Ascending aorta (tissue), 2 donors: Measurements from ENCODE around the gene TNPO2. TPM values are rescaled to one million over a fixed set of nuclear protein-coding genes. Genes with fewer than 3 reads are reported as not detected.

Source experiments
- DNase-seq, 2 donors: peaks; one replicate each; pipeline ENCODE4 v3.0.0-alpha.2; 2019; ENCODE audit warnings: low spot score in 2 of 2
- H3K27ac ChIP-seq, 2 donors: fragments of 200-600 bp; sonication (generic); one replicate each; pipeline ENCODE4 v1.5.1; 2016 to 2017; ENCODE audit warnings: mild to moderate bottlenecking in 1 of 2
- H3K27me3 ChIP-seq: fragments of 200-600 bp; sonication (generic); one replicate; pipeline ENCODE4 v1.5.1; 2017
- H3K36me3 ChIP-seq, 2 donors: fragments of 200-600 bp; sonication (generic); one replicate each; pipeline ENCODE4 v1.5.1; 2016
- H3K4me1 ChIP-seq, 2 donors: fragments of 200-600 bp; sonication (generic); one replicate each; pipeline ENCODE4 v1.5.1; 2016 to 2017; ENCODE audit warnings: mild to moderate bottlenecking in 1 of 2
- H3K4me3 ChIP-seq, 2 donors: fragments of 200-600 bp; sonication (generic); one replicate each; pipeline ENCODE4 v1.5.1; 2016 to 2017; ENCODE audit warnings: mild to moderate bottlenecking in 1 of 2
- H3K9me3 ChIP-seq, 2 donors: fragments of 200-600 bp; sonication (generic); one replicate each; pipeline ENCODE4 v1.5.1; 2016
- intact Hi-C: fragments of 100-400 bp; cut with DNase I; formaldehyde crosslinking; loops from one replicate; pipeline ENCODE4 v1.15.1; 2023
- total RNA-seq: library from RNA; depleted of rRNA; stranded (reverse); fragments of >200 nt; gene quantifications from one replicate; pipeline ENCODE4 v1.1.0, GENCODE V29; 2016
- TF ChIP-seq, protein P1 (sequence below), 3 experiments: fragments of 200-600 bp in 2 of 3; fragments of 450-650 bp in 1 of 3; sonication (generic) in 2 of 3; IDR thresholded peaks; one replicate each; pipeline ENCODE4 v1.5.1; 2016 to 2019; ENCODE audit warnings: antibody characterized with exemption in 3 of 3, mild to moderate bottlenecking in 1 of 3, moderate library complexity in 1 of 3

The TNPO2 gene
- total RNA-seq, 1 donor from 2014 or later = 82.6 TPM

DNA sequence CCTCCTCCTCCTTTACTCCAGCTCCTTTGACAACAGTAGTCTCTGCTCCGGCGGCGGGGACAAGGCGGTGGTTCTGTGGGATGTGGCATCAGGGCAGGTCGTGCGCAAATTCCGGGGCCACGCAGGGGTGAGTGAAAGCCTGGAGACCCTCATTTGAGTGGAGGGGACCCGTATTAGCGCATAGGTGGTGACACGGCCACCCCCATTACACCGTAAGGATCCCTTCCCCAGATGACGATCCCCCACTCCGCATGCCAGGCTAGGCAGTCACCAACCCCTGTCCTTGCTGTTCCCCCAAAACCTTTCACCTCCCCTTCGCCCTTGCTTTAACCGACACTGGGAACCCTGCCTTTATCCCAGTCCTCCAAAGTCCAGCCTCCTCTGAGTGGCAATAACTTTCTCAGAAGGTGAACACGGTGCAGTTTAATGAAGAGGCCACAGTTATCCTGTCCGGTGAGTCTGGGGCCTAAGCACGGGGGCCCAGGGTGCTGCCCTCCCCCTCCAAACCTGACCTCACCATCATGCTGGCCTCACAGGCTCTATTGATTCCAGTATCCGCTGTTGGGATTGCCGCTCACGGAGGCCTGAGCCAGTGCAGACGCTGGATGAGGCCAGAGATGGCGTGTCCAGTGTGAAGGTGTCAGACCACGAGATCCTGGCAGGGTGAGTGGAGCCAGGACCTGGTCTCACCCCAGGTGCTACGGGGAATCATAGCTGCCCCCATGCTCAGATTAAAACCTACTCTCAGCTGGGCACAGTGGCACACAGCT lies 53.4 kb downstream of the TNPO2 start:
- no peak for DNase-seq
- TF ChIP-seq, protein P1, sequence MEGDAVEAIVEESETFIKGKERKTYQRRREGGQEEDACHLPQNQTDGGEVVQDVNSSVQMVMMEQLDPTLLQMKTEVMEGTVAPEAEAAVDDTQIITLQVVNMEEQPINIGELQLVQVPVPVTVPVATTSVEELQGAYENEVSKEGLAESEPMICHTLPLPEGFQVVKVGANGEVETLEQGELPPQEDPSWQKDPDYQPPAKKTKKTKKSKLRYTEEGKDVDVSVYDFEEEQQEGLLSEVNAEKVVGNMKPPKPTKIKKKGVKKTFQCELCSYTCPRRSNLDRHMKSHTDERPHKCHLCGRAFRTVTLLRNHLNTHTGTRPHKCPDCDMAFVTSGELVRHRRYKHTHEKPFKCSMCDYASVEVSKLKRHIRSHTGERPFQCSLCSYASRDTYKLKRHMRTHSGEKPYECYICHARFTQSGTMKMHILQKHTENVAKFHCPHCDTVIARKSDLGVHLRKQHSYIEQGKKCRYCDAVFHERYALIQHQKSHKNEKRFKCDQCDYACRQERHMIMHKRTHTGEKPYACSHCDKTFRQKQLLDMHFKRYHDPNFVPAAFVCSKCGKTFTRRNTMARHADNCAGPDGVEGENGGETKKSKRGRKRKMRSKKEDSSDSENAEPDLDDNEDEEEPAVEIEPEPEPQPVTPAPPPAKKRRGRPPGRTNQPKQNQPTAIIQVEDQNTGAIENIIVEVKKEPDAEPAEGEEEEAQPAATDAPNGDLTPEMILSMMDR (IDR thresholded peaks at IDR 0.05) = no peak
- intact Hi-C loops = loop anchor here (10.0 kb wide), 1 partner anchor 616 kb away; the partner anchor contains the start of gene ZNF878
- Histone ChIP-seq H3K27ac (peak overlapping the region; percentile 95 to 100), H3K4me1 (peaks cover 12 to 33% of the 10 kb centered on the region in 2 donors), H3K27me3 (no peaks in the 10 kb centered on the region), H3K9me3 (no peaks in the 10 kb centered on the region), H3K4me3 (peak overlapping the region; percentile 71 to 92), H3K36me3 (peaks cover 18 to 29% of the 10 kb centered on the region in 2 donors)

DNA sequence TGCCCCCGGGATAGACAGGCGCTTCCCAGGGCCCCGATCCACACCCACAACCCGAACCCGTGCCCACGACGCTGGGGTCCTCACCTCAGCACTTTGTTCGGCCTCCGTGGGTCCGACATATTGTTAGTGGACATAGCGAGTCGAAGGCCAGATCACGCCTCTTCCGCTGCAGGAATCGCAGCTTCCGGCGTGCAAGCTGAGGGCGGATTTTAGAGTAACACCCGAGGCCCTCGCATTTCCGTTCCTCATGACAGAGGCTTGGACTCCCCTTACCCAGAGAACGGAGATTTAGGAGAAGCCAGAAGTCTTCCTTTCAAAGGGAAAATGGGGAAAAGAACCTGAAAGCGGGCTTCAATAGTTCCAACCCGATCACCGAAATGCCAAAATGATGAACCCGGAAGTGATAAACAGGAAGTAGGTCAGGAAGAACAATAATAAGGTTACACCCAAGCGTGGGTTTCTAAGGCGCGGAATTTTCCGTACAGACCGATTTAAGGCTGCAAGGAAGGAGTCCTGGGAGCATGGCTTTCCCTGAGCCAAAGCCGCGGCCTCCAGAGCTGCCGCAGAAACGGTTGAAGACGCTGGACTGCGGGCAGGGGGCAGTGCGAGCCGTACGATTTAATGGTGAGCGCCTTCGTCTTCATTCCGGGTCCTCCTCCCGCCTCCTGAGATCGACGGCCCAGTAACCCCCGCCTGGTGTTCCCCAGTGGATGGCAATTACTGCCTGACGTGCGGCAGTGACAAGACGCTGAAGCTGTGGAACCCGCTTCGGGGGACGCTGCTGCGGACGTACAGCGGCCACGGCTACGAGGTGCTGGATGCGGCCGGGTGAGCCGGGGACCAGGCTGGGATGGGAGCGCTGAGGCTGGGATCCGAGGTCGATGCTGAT lies 54.2 kb downstream of the TNPO2 start:
- Histone ChIP-seq H3K9me3 (no peaks in the 10 kb centered on the region), H3K4me3 (peak overlapping the region; percentile 71 to 92), H3K36me3 (peaks cover 11 to 26% of the 10 kb centered on the region in 2 donors), H3K27me3 (no peaks in the 10 kb centered on the region), H3K27ac (peak overlapping the region; percentile 95 to 100), H3K4me1 (peaks cover 12 to 33% of the 10 kb centered on the region in 2 donors)
- intact Hi-C loops = loop anchor here (1.0 to 10.0 kb wide), 6 partner anchors 12 to 1132 kb away; partner anchors contain the start of genes CNN1, DHPS, ZNF490 and ZNF791
- DNase-seq = peak; percentile 40 to 86
- TF ChIP-seq, protein P1 (IDR thresholded peaks at IDR 0.05) = peak in 1 of 3 experiments; percentile 20

DNA sequence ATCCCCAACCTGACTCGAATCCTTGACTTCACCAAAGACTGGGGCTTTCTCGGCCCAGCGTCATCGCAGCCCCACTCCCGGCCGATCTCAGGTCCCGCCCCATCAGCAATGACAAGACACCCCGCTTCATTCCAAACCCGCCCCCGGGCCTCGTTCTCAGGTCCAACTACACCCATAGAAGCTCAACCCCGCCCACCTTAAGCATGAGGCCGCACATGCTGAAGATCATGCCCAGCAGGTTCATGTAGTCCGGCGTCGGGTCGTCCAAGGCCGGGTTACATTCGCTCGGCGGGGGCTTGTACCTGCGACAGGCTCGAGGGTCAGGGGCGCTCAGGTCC lies 54.8 kb downstream of the TNPO2 start:
- Histone ChIP-seq H3K4me3 (peak overlapping the region; percentile 71 to 92), H3K27me3 (no peaks in the 10 kb centered on the region), H3K9me3 (no peaks in the 10 kb centered on the region), H3K27ac (peak overlapping the region; percentile 95 to 100), H3K36me3 (peaks cover 5 to 26% of the 10 kb centered on the region in 2 donors), H3K4me1 (peaks cover 12 to 33% of the 10 kb centered on the region in 2 donors)
- intact Hi-C loops = loop anchor here (1.0 to 5.0 kb wide), 5 partner anchors 12 to 1132 kb away; partner anchors contain the start of genes CNN1, DHPS, ZNF490 and ZNF791
- TF ChIP-seq, protein P1 (IDR thresholded peaks at IDR 0.05) = no peak
- DNase-seq = peak in 1 of 2 donors; percentile 79

DNA sequence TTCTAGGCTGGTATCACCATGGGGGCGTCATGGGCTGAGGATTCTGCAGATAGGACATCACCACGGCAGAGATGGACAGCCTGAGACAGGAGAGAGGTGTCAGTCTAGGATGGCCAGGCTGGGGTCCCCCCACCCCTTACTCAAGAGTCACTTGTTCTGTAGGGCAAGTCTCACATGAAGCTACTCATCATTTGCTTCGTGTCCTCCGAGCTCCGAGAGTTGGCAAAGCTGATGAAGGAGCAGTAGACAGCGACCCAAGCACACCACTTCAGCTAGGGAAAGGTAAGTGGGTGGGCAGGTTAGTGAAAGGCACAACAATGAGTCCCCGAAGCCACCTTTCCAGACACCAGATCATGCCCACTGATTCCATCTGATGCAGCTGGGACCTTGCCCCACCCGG lies 55.4 kb downstream of the TNPO2 start:
- intact Hi-C loops = loop anchor here (2.0 to 5.0 kb wide), 4 partner anchors 58 to 1131 kb away; partner anchors contain the start of genes CNN1, ZNF490 and ZNF791
- Histone ChIP-seq H3K9me3 (no peaks in the 10 kb centered on the region), H3K4me3 (peak overlapping the region; percentile 71 to 92), H3K27ac (peak overlapping the region in 1 of 2 donors; percentile 95), H3K4me1 (peaks cover 12 to 33% of the 10 kb centered on the region in 2 donors), H3K27me3 (no peaks in the 10 kb centered on the region), H3K36me3 (peaks cover 2 to 27% of the 10 kb centered on the region in 2 donors)
- TF ChIP-seq, protein P1 (IDR thresholded peaks at IDR 0.05) = no peak
- DNase-seq = no peak

DNA sequence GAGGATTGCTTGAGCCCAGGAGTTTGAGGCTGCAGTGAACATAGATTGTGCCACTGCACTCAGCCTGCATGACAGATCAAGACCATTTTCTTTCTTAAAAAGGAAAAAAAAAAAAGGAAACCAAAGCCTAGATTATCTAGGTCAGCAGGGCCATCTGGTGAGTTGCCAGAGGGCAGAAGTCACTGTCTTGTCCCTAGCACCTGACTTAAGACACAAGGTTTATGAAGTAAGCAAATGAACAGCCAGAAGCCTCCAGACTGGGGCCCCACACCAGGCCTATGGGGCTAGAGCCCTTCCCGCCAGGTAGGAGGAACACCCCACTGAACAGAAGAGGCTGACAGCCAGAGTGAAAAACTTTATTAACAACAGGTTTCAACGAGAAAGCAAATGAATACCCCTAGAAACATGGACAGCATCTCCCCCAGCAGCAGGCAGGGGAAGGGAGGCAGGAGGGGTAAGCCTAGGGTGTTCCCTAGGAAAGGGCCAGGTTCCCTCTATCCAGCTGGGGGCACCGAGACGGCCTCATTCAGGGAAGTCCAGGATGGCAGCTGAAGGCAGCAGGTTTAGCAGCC lies 55.9 kb downstream of the TNPO2 start:
- no peak for DNase-seq
- TF ChIP-seq, protein P1 (IDR thresholded peaks at IDR 0.05) = no peak
- intact Hi-C loops = loop anchor here (2.0 to 5.0 kb wide), 4 partner anchors 57 to 1131 kb away; partner anchors contain the start of genes CNN1, ZNF490 and ZNF791
- Histone ChIP-seq H3K4me3 (peak overlapping the region in 1 of 2 donors; percentile 71), H3K4me1 (peaks cover 12 to 33% of the 10 kb centered on the region in 2 donors), H3K36me3 (peaks cover 6 to 28% of the 10 kb centered on the region in 2 donors), H3K27me3 (no peaks in the 10 kb centered on the region), H3K27ac (no peak overlapping the region), H3K9me3 (no peaks in the 10 kb centered on the region)
